GDM1 (cell line): ENCODE data around the gene FRMD3.

Experiments
- DNase-seq: peaks from one replicate; lab custom pipeline; 2025; lab: John Stamatoyannopoulos, UW

The FRMD3 gene

DNA sequence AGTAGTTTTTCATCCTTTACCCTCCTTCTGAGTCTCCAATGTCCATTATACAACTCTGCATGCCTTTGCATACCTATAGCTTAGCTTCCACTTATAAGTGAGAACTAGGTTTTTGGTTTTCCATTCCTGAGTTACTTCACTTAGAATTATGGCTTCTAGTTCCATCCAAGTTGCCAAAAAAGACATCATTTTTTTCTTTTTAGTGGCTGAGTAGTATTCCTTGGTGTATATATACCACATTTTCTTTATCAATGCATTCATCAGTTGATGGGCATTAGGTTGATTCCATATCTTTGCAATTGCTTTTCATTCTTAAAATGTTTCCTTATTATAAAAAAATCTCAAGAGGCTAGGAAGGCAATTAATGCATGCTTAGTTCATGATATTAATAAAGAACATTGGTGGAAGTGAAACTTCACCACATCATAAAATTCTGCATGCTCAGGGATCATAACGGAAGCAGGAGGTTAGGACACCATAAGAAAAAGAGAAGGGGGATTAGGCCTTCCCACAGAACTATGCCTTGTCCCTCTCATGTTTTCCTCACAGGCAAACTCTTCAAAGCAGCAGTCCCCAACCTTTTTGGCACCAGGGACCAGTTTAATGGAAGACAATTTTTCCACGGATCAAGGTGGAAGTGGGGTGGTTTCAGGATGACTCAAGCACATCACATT is 105.2 kb downstream of the FRMD3 start:
- no peak for DNase-seq

DNA sequence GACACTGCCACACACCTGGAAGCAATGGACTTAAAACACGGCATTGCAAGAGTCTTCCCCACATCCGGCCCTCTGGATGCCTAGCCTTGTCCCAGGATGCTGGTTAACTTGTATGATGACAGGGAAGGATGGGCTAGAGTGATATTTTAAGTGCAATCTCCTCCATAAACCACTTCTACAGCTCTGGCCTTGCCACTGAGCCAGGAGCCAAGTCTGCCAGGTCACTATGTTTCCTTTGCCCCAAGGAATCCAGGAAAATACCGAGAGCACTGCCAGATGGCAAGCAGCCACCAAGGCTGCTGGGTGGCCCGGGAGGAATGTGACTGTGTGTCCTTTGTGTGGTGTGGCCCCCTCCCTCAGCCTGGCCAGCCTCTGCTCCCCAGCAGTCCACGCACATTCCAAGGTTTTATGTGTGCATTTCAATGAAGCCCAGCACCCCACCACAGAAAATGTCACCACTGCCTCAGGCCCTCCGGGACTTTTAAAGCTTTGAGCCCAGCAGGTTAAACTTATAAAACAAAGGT is 106.0 kb downstream of the FRMD3 start:
- no peak for DNase-seq

DNA sequence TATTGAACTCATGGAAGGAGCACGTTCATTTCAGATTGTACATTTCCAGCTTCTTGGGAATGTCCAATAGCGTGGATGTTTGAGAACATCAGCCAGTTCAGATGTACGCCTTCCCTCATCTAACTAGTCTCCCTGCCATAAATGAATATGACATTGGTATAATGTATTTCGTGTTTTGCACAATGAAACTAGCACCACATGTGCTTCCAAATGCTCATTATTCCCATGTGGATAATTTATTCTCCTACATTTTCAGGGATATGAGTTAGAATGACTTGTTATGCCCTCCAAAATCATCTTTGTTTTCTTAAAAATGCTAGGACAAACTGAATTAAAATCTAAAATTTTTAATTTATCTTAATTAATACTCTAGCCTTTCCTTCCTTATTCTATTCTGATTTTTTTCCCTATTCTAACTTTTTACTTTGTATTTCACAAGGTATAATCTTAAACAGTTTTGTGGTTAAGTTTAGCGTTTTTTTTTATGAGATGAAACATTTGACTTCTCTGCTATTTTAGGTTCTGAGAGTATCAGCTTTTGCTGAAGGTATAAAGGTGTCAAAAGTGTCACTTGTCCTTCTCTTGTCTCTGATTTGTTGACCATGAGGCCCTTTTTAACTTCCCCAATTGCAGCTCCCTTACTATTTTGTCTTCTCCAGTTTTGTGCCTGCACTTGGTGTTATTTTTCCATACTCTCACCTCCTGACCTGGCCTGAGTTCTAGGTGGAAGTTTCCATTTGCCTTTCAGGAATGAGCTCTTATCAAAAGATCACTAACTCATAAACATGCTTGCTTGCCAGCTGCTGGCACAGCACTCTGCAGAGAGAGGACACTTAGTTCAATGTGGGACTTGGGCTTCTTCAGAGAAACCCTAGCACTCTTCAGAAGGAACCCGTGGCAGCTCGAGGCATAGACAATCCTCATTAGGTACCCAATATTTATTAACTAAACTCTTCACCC is 106.8 kb downstream of the FRMD3 start:
- DNase-seq = no peak

DNA sequence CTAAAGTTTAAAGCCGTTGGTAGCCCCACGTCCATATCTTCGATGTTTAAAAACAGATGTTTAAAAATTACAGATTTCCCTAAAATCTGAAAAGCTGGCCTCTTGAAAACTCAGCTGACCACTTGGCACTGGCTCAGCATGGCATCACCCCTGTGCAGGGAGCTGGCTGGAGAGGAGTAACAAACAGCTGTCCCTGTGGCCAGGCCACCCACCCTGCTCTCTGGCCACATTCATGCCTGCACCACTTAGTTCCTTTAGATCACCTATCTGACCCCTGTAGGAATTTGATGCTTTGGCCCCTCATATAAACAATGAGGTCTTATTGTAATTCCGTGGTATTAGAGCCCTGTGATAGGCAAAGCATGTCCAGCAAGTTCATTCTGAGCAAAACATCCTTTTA is 107.5 kb downstream of the FRMD3 start:
- no peak for DNase-seq

DNA sequence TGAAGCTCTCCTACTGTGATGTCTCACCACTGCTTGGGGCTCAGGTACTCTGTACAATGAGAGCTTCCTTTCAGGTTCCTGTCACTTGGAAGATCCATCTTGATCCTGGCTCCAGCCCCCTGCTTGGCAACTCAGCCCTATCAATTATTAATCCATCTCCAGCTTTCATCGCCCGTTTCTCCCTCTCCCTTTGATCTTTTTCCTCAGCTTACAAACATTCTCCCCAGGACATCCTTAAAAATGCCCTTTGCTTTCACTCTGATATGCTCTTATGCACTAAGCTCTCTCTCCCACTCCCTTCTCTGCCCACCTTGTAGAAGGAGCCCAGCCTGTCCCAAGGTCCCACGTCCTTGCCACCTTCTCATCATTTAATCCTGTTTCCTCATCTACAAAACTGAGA is 109.0 kb downstream of the FRMD3 start:
- no peak for DNase-seq

DNA sequence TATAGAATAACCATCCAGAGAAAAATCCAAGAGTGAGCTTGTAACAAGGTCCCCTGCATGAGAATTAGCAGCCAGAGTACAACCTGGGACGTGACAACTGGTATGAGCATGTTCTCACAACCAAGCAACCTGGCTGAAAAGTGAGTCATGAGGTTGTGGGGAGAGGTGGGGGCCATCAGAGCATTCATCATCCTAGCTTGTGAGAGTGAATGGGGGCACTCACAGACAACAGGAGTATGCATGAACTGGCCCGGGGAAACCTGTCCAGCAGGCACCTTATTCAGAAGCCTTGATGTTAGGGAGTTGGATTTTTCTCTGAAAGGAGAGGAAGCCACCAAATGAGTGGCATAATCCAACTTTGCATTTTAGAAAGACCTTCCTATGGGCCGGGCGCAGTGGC is 113.0 kb downstream of the FRMD3 start:
- DNase-seq = no peak

DNA sequence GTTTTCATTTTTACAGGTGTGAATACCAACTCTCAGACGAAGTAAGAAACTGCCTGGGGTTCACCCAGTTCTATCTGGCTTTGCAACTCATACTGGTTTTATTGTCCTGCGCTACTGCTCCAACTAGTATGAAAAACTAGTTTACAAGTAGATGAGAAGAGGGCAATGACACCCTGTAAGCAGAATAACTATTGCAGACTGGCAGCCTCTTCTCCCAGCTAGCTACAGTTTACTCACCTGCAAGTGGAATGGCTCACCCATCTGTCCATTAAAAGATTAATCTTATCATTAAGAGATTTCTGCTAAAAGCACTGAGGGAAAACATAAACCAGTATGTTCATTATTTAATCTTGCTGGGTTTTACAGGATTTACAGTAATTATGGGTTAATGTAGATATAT is 113.4 kb downstream of the FRMD3 start:
- no peak for DNase-seq

DNA sequence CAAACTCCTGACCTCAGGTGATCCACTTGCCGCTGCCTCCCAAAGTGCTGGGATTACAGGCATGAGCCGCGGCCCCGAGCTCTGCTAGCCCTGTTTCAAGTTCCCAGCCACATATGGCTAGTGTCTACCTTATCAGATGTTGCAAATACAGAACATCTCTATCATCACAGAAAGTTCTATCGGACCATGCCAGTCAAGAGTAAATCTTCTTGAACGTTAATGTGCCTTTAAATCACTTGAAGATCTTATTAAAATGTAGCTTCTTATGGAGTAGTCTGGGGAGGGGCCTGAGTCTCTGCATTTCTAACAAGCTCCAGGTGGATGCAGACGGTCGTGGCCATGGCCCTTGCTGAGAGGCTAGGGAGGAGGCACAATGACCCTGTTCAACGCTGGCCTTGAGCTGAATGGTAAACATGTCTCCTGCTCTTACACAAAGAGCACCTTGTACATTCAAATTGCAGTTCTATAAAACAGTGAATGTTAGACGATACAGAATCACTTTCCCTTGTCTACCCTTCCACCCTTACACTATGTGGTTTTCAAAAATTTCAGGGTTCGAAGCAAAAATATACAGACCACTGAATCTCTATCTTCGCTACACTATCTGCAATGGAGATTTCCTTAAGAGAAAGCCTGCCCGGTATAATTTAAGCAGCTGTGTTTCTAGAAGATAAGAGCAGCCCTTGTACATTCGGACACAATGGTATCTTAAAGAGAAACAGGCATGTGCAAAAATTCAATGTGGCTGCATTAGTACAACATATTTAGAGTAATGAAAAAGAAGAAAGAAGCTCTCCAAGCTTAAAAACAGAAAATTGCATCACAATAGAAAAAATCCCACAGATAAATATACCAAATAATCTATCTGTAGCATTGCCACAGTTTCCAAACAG is 114.1 kb downstream of the FRMD3 start:
- no peak for DNase-seq

DNA sequence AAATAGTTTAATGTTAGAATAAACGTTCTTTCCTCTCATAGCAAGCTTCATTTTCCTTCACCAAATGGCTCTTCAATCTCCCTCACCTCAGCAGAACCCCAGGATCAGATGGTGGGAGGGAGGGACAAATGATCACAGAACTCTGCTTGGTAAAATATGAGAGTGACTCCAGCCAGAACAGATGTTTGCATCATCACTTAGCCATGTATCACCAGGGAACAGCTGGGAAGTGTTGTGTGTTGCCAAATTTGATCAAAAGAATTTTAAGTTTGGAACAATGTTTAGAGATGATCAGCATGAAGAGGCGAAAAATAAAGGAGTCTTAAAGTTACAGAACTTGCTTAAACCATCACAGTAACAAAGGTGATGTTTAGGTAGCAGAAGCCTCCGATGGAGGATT is 115.7 kb downstream of the FRMD3 start:
- no peak for DNase-seq

DNA sequence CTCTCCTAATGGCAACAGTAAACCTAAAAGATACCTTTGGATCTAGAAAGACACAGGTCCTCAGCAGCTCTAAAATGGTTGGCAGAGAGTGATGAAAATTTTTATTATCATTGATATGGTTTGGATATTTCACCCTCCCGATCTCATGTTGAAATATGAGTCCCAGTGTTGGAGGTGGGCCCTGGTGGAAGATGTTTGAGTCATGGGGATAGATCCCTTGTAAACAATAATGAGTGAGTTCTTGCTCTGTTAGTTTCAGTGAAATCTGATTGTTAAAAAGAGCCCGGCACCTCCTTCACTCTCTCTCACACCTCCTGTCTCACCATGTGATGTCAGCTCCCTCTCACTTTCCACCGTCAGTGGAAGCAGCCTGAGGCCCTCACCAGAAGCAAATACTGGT is 117.7 kb downstream of the FRMD3 start:
- DNase-seq = no peak

DNA sequence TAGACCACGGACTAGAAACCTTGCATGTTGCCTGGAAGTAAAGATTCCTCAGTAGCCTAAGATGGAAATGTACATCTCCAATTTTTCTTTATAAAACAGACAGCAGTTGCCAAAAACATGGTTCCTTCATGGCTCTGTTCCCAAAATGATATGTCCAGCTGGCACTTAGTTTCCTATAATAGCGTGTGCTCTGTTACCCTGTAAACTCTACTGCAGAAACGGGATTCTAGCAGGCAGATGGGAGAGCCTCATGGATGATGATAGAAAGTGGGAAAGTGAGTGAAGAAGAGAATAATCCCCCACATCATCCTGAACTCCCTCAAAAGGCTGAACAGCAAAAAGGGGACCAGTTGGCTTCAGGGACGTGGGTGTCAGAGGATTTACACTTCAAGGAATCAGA is 118.2 kb downstream of the FRMD3 start:
- DNase-seq = no peak

DNA sequence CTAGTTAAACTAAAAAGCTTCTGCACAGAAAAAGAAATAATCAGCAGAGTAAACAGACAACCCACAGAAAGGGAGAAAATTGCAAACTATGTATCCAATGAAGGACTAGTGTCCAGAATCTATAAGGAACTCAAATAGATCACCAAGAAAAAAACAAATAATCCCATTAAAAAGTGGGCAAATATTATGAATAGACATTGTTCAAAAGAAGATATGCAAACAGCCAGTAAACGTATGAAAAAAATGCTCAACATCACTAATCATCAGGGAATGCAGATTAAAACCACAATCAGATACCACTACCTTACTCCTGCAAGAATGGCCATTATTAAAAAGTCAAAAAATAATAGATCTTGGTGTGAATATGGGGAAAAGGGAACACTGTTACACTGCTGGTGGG is 119.9 kb downstream of the FRMD3 start:
- no peak for DNase-seq

DNA sequence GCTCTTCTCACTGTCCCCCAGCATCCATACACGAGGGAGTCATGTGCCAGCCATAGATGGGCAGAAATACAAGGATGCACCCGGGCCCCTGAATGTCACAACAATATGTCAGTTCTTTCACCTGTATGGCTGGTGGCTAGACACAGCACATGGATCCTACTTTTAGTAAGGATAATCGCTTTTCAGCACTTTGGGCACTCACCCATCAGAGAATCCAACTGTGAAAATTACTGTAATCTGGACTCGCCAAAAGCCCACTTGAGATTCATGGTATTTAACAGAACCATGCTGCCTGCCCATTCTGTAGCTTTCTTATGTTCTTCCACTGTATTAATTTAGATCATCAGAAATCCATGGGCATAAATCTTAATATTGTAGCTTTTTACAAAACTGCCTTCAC is 124.8 kb downstream of the FRMD3 start:
- no peak for DNase-seq

DNA sequence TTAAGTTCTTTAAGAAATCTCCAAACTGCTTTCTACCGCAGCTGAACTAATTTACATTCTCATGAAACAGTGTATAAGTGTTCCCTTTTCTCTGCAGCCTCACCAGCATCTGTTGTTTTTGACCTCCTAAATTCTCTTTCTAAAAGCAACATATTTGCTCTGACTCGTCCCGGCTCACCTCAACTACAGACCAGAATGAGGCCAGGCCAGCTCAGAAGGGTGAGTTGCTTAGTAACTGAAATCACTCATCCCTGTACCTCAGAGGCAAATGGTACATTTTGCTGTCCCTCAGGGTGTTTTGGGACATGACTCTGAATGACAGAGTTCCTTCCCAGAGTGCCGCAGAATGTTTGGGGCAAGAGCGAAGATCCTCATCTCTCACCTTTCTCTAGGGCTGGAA is 127.5 kb downstream of the FRMD3 start:
- DNase-seq = no peak

DNA sequence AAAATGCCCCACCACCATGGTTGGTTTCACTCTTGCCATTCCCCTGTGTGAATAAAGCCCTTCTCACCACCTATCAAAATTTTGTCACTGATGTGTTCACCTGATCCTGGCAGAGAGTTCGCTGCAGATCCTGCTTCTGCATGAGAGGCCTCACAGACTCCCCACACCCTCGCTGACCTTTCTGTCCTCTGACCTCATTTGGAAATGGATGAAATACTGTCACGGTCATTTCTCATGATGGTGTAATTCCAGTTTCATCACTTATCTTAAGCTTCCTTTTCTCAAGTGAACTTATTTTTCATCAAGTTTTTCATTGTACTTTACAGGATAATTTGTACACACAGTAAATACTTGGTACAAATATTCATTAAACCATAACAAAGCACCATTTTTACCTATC is 131.3 kb downstream of the FRMD3 start:
- no peak for DNase-seq

DNA sequence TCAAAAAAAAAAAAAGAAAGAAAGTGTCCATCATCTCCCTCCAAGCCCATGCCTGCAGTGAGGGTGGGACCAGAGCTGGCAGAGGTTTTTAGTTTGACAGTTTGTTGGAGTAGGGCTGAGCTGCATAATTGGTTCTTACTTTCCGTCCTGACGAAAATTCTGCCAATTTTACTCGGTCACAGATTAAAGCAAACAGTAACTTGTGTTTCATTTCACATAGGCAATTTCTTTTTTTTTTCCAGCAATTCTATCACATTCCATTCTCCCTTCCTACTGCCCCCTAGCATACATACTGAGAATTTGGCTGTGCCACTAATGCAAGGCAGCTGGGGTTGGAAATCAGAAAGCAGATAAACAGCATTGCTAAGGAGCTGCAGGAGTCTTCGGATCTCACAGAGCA is 132.4 kb downstream of the FRMD3 start:
- no peak for DNase-seq

DNA sequence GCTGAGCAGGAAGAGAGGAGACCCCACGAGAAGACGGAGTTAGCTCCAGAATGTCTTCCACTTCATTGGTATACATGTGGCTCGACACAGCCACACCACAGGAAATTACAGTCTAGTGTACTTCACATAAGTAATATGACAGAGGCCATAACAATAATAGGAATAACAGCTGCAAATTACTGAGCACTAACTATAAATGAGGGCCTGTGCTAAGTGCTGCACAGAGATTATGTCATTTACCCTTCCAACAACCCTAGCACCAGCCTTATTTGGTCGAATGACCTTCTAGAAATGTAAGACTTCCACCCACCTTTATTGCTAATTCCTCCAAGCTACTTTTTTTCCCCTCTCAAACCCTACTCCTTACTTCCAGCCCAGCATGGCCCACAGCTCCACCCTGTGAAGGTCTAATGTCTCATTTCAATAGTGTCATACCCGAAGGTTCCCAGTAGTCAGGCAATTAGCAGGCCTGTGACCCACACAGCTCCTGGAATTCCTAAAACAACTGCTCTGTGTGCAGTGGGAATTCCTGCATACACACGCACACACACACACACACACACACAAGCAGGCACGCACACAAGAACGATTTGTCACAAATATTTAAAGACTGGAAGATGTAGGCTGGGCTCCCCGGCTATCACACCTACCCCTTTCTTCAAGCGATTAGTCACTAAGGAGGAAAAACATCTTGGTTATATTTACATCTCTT is 134.5 kb downstream of the FRMD3 start:
- no peak for DNase-seq

DNA sequence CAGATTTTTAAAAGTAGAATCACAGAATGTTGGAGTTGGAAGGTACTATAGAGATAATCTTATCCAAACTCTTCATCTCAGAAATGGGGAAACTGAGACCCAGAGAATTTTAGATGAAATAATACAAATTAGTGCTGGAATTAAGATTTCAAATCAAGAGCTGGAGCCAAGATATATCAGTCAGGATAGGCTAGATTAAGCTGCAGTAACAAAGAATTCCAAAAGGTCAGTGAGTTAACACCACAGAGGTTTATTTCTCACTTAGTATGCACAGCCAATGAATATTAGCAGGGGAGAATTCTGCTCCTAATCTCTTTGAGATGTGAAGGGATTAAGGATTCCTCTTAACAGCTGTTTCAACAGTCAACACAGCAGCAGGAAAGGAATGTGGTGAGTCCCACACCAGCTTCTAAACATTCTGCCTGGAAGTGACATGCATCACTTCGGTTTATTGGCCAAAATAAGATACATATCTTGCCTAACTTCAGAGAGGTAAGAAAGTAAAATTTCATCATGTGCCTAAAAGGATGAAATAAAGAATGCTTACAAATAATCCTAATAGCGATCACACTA is 136.8 kb downstream of the FRMD3 start:
- no peak for DNase-seq

DNA sequence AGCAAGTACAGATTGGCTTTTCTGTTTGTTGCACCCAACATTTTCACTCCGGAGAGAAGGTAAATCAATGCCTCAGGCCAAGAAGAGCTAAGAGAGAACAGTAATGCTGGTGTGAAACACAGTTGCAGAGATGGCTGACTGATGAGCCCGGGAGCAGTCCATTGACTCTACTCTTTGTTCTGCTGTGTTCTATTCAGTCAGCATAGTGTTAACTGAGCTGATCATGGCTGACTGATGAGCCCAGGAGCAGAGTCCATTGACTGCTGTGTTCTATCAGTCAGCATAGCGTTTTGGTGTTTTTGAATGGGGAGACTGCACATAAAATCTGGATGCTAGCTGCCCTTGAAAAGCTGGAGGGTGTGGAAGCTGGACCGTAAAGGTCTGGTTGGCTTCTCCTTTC is 141.4 kb downstream of the FRMD3 start:
- DNase-seq = no peak

DNA sequence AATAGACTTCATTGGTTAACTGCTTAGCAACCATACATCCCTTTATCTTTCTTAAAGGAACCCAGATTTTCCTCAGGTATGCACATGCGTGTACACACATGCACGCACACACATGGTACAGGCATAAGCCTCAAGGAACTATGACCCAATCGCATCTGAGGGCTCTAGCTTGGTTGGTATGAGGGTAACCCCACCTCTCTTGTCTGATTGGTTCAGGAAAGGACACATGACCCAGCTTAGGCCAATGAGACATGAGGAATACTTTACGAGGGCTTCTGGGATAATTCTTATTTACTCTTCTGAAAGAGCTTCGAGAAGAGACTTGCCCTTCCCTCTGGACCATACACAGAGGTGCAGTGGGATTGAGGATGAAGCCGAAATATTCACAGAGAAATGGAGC is 141.9 kb downstream of the FRMD3 start:
- no peak for DNase-seq

DNA sequence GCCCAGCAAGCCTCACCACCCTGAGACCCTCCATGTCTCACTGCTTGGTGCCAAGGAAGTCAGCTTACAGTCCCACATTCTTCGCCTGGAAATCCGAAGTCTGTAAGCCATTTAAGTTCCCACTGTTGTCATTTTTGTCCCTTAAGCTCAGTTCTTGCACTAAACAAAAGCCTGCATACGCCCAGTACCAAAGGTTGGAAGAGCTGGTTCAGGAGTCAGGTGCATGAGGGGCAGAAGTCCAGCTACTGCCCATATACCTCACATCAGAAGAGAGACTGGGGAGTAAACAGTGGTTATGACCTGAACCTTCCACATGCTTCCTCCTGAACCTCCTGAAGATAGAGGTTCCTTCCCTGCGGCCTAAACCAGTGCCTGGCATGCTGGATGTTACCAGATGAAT is 146.0 kb downstream of the FRMD3 start:
- DNase-seq = no peak
